ENCODE measurements around the gene NAV2.

DNA sequence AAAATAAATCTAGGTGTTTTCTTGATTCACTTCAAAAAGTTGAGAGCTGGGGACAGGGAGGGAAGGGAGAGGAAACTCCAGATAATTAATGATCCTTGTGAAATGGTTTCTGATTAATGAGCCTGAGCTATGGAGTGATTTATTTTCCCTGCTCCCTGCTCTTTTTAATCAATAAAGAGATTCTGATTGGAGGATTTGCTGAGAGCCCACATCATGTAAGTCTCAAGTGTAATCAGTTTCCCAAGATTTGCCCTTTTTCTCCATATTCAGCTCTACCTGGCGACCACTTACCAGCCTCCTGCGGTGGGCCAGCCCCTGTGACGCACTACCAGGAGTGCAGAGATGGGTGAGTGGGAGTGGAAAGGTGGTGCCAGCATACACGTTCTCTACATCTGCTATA, 114.0 kb downstream of the NAV2 start:
- no peak for TF ChIP-seq EZH2 (IDR thresholded peaks at IDR 0.05; ENCODE audit: low read length, missing control alignments)
- TF ChIP-seq, protein P1, sequence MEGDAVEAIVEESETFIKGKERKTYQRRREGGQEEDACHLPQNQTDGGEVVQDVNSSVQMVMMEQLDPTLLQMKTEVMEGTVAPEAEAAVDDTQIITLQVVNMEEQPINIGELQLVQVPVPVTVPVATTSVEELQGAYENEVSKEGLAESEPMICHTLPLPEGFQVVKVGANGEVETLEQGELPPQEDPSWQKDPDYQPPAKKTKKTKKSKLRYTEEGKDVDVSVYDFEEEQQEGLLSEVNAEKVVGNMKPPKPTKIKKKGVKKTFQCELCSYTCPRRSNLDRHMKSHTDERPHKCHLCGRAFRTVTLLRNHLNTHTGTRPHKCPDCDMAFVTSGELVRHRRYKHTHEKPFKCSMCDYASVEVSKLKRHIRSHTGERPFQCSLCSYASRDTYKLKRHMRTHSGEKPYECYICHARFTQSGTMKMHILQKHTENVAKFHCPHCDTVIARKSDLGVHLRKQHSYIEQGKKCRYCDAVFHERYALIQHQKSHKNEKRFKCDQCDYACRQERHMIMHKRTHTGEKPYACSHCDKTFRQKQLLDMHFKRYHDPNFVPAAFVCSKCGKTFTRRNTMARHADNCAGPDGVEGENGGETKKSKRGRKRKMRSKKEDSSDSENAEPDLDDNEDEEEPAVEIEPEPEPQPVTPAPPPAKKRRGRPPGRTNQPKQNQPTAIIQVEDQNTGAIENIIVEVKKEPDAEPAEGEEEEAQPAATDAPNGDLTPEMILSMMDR (conservative IDR thresholded peaks at IDR 0.05 in 1 of 2, IDR thresholded peaks at IDR 0.05 in 1 of 2; ENCODE audit: low read depth in 1 of 2, low read length in 2 of 2) = no peak
